Cardiac fibroblast (primary cell): ENCODE measurements around the gene KRTAP4-2.
A peak's percentile ranks its signal among the peaks of the same experiment; 100 is the strongest.

Experiments
- DNase-seq, 2 donors: peaks; one replicate each; pipeline versions ENCODE4 v3.0.0 to v3.0.0-alpha.2; 2010; ENCODE audit warnings: low read depth in 2 of 2
- H3K4me3 ChIP-seq, 2 donors: replicated peaks in 1 of 2; 1 replicate in 1 of 2; 2 replicates in 1 of 2; pipeline ENCODE4 v1.5.1; 2011; ENCODE audit warnings: low read depth in 2 of 2, low read length in 2 of 2, mild to moderate bottlenecking in 2 of 2, moderate library complexity in 1 of 2
- TF ChIP-seq, protein P1 (sequence below): IDR thresholded peaks from one replicate; pipeline ENCODE4 v1.5.1; 2011; ENCODE audit warnings: low read depth, mild to moderate bottlenecking, low read length, inconsistent platforms

Gene KRTAP4-2

DNA sequence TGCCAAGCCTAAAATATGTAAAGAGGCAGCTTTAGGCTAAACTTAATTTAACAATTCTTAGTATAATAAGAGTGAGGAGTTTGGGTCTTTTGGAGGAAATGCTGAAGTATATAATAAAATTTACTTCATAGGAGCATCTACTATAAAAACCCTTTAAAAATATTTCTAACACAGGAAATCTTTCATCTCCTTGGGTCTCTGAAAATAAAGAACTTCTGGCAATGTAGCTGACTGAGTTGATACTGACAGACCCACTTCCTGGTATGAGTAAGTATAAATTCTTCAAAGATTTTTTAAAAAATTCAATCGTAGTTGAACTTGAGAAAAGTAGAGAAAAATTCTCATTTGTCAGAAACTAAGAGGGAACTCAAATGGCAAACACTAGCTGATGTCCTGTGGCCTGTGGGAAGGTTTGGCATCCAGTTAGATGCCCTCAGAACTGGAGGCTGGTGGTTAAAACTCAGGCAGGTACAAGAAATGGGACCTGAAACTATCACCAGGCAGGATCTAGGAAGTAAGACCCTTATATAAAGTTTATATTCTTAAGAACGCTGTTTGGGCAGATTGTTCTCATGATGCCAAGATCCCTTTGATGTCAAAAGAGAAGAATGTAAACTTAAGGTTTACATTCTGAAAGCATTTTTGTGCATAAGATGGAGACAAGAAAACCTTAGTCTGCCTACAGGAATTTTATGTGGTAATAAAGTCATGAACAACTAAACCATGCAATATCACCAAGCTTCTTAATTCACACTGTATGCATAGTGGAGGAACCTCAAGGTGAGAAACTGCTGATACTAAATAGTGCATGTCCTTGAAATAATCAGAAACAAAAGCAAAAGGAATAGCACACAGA is 43.9 kb downstream of the KRTAP4-2 start:
- no peak for DNase-seq
- TF ChIP-seq, protein P1, sequence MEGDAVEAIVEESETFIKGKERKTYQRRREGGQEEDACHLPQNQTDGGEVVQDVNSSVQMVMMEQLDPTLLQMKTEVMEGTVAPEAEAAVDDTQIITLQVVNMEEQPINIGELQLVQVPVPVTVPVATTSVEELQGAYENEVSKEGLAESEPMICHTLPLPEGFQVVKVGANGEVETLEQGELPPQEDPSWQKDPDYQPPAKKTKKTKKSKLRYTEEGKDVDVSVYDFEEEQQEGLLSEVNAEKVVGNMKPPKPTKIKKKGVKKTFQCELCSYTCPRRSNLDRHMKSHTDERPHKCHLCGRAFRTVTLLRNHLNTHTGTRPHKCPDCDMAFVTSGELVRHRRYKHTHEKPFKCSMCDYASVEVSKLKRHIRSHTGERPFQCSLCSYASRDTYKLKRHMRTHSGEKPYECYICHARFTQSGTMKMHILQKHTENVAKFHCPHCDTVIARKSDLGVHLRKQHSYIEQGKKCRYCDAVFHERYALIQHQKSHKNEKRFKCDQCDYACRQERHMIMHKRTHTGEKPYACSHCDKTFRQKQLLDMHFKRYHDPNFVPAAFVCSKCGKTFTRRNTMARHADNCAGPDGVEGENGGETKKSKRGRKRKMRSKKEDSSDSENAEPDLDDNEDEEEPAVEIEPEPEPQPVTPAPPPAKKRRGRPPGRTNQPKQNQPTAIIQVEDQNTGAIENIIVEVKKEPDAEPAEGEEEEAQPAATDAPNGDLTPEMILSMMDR = no peak
- H3K4me3 ChIP-seq = no peak overlapping the region

DNA sequence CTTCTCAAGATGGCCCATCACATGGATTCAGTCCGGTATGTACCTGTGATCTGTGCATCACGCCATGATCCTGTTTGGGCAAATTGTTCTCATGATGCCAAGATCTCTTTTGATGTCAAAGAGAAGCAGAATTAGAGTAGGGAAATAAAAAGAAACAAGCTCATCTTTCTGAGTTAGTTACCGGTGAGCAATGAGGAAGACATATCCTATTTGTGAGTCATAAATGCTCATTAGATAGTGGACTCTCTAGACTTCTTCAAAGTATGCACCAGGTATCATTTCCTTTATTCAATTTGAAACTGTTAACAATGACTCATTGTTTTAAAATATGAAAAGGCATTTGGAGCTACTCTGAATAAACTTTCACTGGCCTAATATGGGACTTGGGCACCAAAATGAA is 46.0 kb downstream of the KRTAP4-2 start:
- DNase-seq = peak in 1 of 2 donors; percentile 12
- H3K4me3 ChIP-seq = no peak overlapping the region
- TF ChIP-seq, protein P1 = no peak
